H1 (cell line): ENCODE data around the gene SCAPER. TPM values are rescaled to one million over a fixed set of nuclear protein-coding genes. Genes with fewer than 3 reads are reported as not detected.

Experiments used
- CTCF ChIA-PET: fragments of 300-600 bp; sonication (Branson Sonifier 250); formaldehyde crosslinking; loops from one replicate; lab custom pipeline; 2021; ENCODE audit not compliant: partially characterized antibody; lab: Charles Lee
- POLR2A ChIA-PET: fragments of 300-600 bp; sonication (Branson Sonifier 250); formaldehyde crosslinking; loops from one replicate; lab custom pipeline; 2021; ENCODE audit warnings: inconsistent platforms; ENCODE audit not compliant: partially characterized antibody; lab: Charles Lee
- DNase-seq, 2 experiments: peaks; one replicate each; pipeline versions ENCODE4 v3.0.0 to v3.0.0-alpha.2; 2010 to 2022; ENCODE audit warnings: low spot score in 2 of 2, low read depth in 1 of 2, mixed read lengths in 1 of 2
- FAIRE-seq: peaks from 2 replicates; lab custom pipeline; 2011; peaks lifted over from hg19 to GRCh38; lab: Jason Lieb, UNC
- H2AFZ ChIP-seq: 2 replicates; pipeline ENCODE4 v1.8.1; 2012; ENCODE audit warnings: low read length, inconsistent platforms
- H2AK5ac ChIP-seq: 2 replicates; pipeline ENCODE4 v1.6.1; 2013; ENCODE audit warnings: low read depth, low read length
- H2BK120ac ChIP-seq: replicated peaks from 2 replicates; pipeline ENCODE3; 2013; ENCODE audit warnings: low read depth, low read length, inconsistent platforms
- H2BK12ac ChIP-seq: 2 replicates; pipeline ENCODE4 v1.6.1; 2013; ENCODE audit warnings: low read depth, low read length
- H2BK15ac ChIP-seq: 2 replicates; pipeline ENCODE4 v1.6.1; 2013; ENCODE audit warnings: low read length
- H2BK20ac ChIP-seq: 2 replicates; pipeline ENCODE4 v1.6.1; 2013; ENCODE audit warnings: low read length
- H2BK5ac ChIP-seq: 2 replicates; pipeline ENCODE4 v1.6.1; 2013; ENCODE audit warnings: low read depth, low read length
- H3K14ac ChIP-seq: 2 replicates; pipeline ENCODE4 v1.6.1; 2013; ENCODE audit warnings: inconsistent platforms; ENCODE audit not compliant: insufficient read length
- H3K18ac ChIP-seq: 2 replicates; pipeline ENCODE4 v1.6.1; 2013; ENCODE audit warnings: low read length; ENCODE audit errors: extremely low read depth
- H3K23ac ChIP-seq: 2 replicates; pipeline ENCODE4 v1.6.1; 2013; ENCODE audit warnings: inconsistent platforms; ENCODE audit not compliant: insufficient read length
- H3K23me2 ChIP-seq: 2 replicates; pipeline ENCODE4 v1.6.1; 2013; ENCODE audit warnings: low read depth, low read length
- H3K27ac ChIP-seq: 2 replicates; pipeline ENCODE4 v1.6.1; 2011; ENCODE audit warnings: low read depth, low read length, inconsistent platforms
- H3K27me3 ChIP-seq, 4 experiments: replicated peaks in 1 of 4; 1 replicate in 1 of 4; 2 replicates in 3 of 4; pipeline versions ENCODE4 v1.6.1 to v1.8.1; 2011 to 2013; ENCODE audit warnings: low read length in 3 of 4, mild to moderate bottlenecking in 3 of 4, inconsistent platforms in 2 of 4, mixed read lengths in 2 of 4, moderate library complexity in 1 of 4; ENCODE audit not compliant: control insufficient read depth in 3 of 4, insufficient read depth in 3 of 4; ENCODE audit errors: extremely low read depth in 1 of 4
- H3K36me3 ChIP-seq, 4 experiments: 2 replicates each; pipeline versions ENCODE4 v1.6.1 to v1.8.1; 2011 to 2013; ENCODE audit warnings: mild to moderate bottlenecking in 4 of 4, low read length in 3 of 4, moderate library complexity in 2 of 4, control low read depth in 1 of 4, inconsistent platforms in 1 of 4; ENCODE audit not compliant: insufficient read depth in 4 of 4, control insufficient read depth in 2 of 4
- H3K4ac ChIP-seq: replicated peaks from 2 replicates; pipeline ENCODE3; 2013; ENCODE audit warnings: low read length, low read depth, mixed read lengths, inconsistent platforms; ENCODE audit not compliant: insufficient read length
- H3K4me1 ChIP-seq, 4 experiments: replicated peaks in 1 of 4; 1 replicate in 1 of 4; 2 replicates in 3 of 4; pipeline versions ENCODE4 v1.6.1 to v1.8.1; 2011 to 2013; ENCODE audit warnings: low read length in 3 of 4, inconsistent platforms in 2 of 4, mixed read lengths in 1 of 4; ENCODE audit not compliant: insufficient read depth in 4 of 4, control insufficient read depth in 3 of 4
- H3K4me2 ChIP-seq, 2 experiments: 2 replicates each; pipeline versions ENCODE4 v1.6.1 to v1.8.1; 2011 to 2013; ENCODE audit warnings: low read depth in 2 of 2, low read length in 2 of 2, control low read depth in 1 of 2, inconsistent platforms in 1 of 2, mild to moderate bottlenecking in 1 of 2; ENCODE audit not compliant: insufficient read depth in 1 of 2
- H3K4me3 ChIP-seq, 4 experiments: fragments of 200-600, 300-600 bp in 1 of 4; sonication (generic), shearing (Covaris generic), sonication (Bioruptor Twin) in 1 of 4; 2 replicates each; pipeline versions ENCODE4 v1.5.1 to v1.8.1; 2011 to 2016; ENCODE audit warnings: low read length in 4 of 4, low read depth in 3 of 4, control low read depth in 2 of 4, inconsistent platforms in 2 of 4, mild to moderate bottlenecking in 2 of 4, mixed read lengths in 1 of 4, moderate library complexity in 1 of 4; ENCODE audit not compliant: insufficient read depth in 2 of 4; ENCODE audit errors: extremely low read depth in 1 of 4
- H3K56ac ChIP-seq: replicated peaks from 2 replicates; pipeline ENCODE3; 2013; ENCODE audit warnings: low read depth, mild to moderate bottlenecking, mixed read lengths, low read length, inconsistent platforms; ENCODE audit not compliant: insufficient read length
- H3K79me1 ChIP-seq: 2 replicates; pipeline ENCODE4 v1.6.1; 2013; ENCODE audit warnings: low read depth, low read length, control low read depth
- H3K79me2 ChIP-seq, 2 experiments: 2 replicates each; pipeline versions ENCODE4 v1.6.1 to v1.8.1; 2012 to 2013; ENCODE audit warnings: low read length in 2 of 2, mild to moderate bottlenecking in 2 of 2, inconsistent platforms in 1 of 2; ENCODE audit not compliant: insufficient read depth in 2 of 2, control insufficient read depth in 1 of 2
- H3K9ac ChIP-seq, 4 experiments: replicated peaks in 1 of 4; 1 replicate in 1 of 4; 2 replicates in 3 of 4; pipeline versions ENCODE4 v1.6.1 to v1.8.1; 2011 to 2013; ENCODE audit warnings: low read depth in 3 of 4, low read length in 3 of 4, control low read depth in 2 of 4, mild to moderate bottlenecking in 2 of 4, moderate library complexity in 2 of 4, inconsistent platforms in 1 of 4; ENCODE audit errors: extremely low read depth in 1 of 4
- H3K9me3 ChIP-seq, 2 experiments: 2 replicates each; pipeline versions ENCODE4 v1.6.1 to v1.8.1; 2012 to 2013; ENCODE audit warnings: mild to moderate bottlenecking in 2 of 2, moderate library complexity in 2 of 2, control low read depth in 1 of 2, inconsistent platforms in 1 of 2, low read depth in 1 of 2, low read length in 1 of 2, mixed read lengths in 1 of 2; ENCODE audit not compliant: insufficient read depth in 2 of 2
- H4K20me1 ChIP-seq, 2 experiments: replicated peaks in 1 of 2; 2 replicates each; pipeline versions ENCODE3 to v1.8.1; 2011 to 2013; ENCODE audit warnings: inconsistent platforms in 2 of 2, low read length in 2 of 2, mild to moderate bottlenecking in 1 of 2; ENCODE audit not compliant: insufficient read depth in 2 of 2, control insufficient read depth in 1 of 2
- H4K5ac ChIP-seq: 2 replicates; pipeline ENCODE4 v1.6.1; 2013; ENCODE audit warnings: low read length, low read depth, mixed read lengths, inconsistent platforms; ENCODE audit not compliant: insufficient read length
- H4K8ac ChIP-seq: 2 replicates; pipeline ENCODE4 v1.8.0; 2013; ENCODE audit warnings: mild to moderate bottlenecking, moderate library complexity, low read length, inconsistent platforms; ENCODE audit not compliant: insufficient read depth; ENCODE audit errors: extremely low read depth
- H4K91ac ChIP-seq: replicated peaks from 2 replicates; pipeline ENCODE3; 2013; ENCODE audit warnings: low read length, mixed read lengths, inconsistent platforms; ENCODE audit not compliant: insufficient read length
- CBX8 ChIP-seq: fragments of 300-800, 300-1000 bp; sonication (generic); IDR thresholded peaks from 2 replicates; pipeline ENCODE4 v1.7.1; 2016; ENCODE audit warnings: low read depth, low read length, borderline replicate concordance
- RBBP5 ChIP-seq: IDR thresholded peaks from 2 replicates; pipeline ENCODE4 v1.7.1; 2012; ENCODE audit warnings: low read depth, mild to moderate bottlenecking, inconsistent platforms, low read length, moderate library complexity, borderline replicate concordance
- WGBS, 2 experiments: shearing (Covaris generic) in 1 of 2; methylation state at CpG; one replicate each; pipeline versions ENCODE4 v1.1.6 to v1.1.7; 2013 to 2015; ENCODE audit warnings: low lambda C conversion rate in 2 of 2, mixed read lengths in 2 of 2, inconsistent platforms in 1 of 2, low coverage in 1 of 2, missing lambda C conversion rate in 1 of 2; ENCODE audit not compliant: insufficient replicate concordance in 2 of 2, insufficient coverage in 1 of 2, insufficient read length in 1 of 2; ENCODE audit errors: extremely low coverage in 1 of 2, missing lambda C conversion rate in 1 of 2; 5-methylcytosine and 5-hydroxymethylcytosine counted together
- polyA plus RNA-seq, 7 experiments: library from polyadenylated mRNA; depleted of rRNA in 3 of 7; stranded (reverse) in 5 of 7; unstranded in 2 of 7; fragments of >200 nt in 5 of 7; fragments of 200-250 nt in 2 of 7; gene quantifications; 1 replicate in 5 of 7; 2 replicates in 1 of 7; 4 replicates in 1 of 7; pipeline versions ENCODE4 v1.2.1 to v1.2.3, GENCODE V29; 2011 to 2013; ENCODE audit warnings: missing spikeins in 2 of 7, mixed read lengths in 2 of 7
- total RNA-seq: library from RNA; stranded (reverse); fragmentation: NEBNext Ultra II Directional; extraction: Animal tissue kit (Norgen Biotek cat#: 25700); gene quantifications from 2 replicates; pipeline ENCODE4 v1.2.1, GENCODE V29; 2021

SCAPER gene
- total and polyA plus RNA-seq, 2 of the 8 experiments (the other 6 are each of a cell fraction or from before 2014, with no cell fraction given), result 1.6 to 6.8 TPM

- 3% methylated on average over 3 of the region's 3 CpGs; no CpG with 5 or more reads in 1 of the 2 experiments for WGBS, 2 experiments
Observed at GRCh38 chr15:76344893-76345582, 560.1 kb downstream of the SCAPER start.

More at GRCh38 chr15:76344893-76345582, 560.1 kb downstream of the SCAPER start:
- Histone ChIP-seq H3K36me3 (peaks cover 0 to 16% (median 0%) of the 10 kb centered on the region in 4 experiments; a peak in 1 of 8 replicates), H3K79me1 (no peaks in the 10 kb centered on the region), H2BK5ac (no peak overlapping the region), H2AFZ (no peak overlapping the region), H4K91ac (no peak overlapping the region), H3K27ac (no peak overlapping the region), H3K9ac (no peak overlapping the region), H2BK15ac (no peak overlapping the region), H2BK120ac (no peak overlapping the region), H4K20me1 (peaks cover 5 to 16% of the 10 kb centered on the region in 2 experiments), H3K18ac (no peak overlapping the region), H3K27me3 (peaks cover 75 to 97% (median 85%) of the 10 kb centered on the region in 4 experiments), H2BK12ac (no peak overlapping the region), H2AK5ac (no peak overlapping the region), H3K4ac (no peak overlapping the region), H3K4me3 (peak overlapping the region in 1 of 4 experiments; percentile 62; a peak in 2 of 8 replicates), H3K9me3 (peaks cover 0 to 10% of the 10 kb centered on the region in 2 experiments; a peak in 1 of 4 replicates), H2BK20ac (no peak overlapping the region), H3K23me2 (peaks cover 13% of the 10 kb centered on the region; the same call in 1 of the 2 replicates), H3K4me2 (peak overlapping the region; percentile 77 to 84), H3K56ac (no peak overlapping the region), H4K8ac (no peak overlapping the region), H3K23ac (no peak overlapping the region), H3K14ac (no peak overlapping the region), H4K5ac (no peak overlapping the region), H3K4me1 (peaks cover 0 to 21% (median 14%) of the 10 kb centered on the region in 4 experiments; a peak in 6 of 7 replicates), H3K79me2 (no peaks in the 10 kb centered on the region)
- FAIRE-seq (no peak), DNase-seq (no peak)
- peak; percentile 74; the same call in 1 of the 2 replicates for TF ChIP-seq CBX8
- TF ChIP-seq RBBP5, result no peak
- CTCF ChIA-PET, result interaction anchor here (0.5 to 3.6 kb wide), 5 partner anchors 9 to 378 kb away, joined by 3 to 22 read pairs (median 3); no protein-coding TSS in a partner anchor
- POLR2A ChIA-PET, result interaction anchor here (1.2 to 5.0 kb wide), 3 partner anchors 8 to 586 kb away, joined by 5 to 55 read pairs (median 6); partner anchors contain the start of genes ISL2 and RCN2
